HG03139 (cell line): Measurements from ENCODE around the gene HDAC7.

Experiments
- ATAC-seq: cut with Tn5 transposase; IDR thresholded peaks from one replicate; pipeline ENCODE4 v1.9.1; 2021; ENCODE audit not compliant: unreplicated experiment

Gene HDAC7

DNA sequence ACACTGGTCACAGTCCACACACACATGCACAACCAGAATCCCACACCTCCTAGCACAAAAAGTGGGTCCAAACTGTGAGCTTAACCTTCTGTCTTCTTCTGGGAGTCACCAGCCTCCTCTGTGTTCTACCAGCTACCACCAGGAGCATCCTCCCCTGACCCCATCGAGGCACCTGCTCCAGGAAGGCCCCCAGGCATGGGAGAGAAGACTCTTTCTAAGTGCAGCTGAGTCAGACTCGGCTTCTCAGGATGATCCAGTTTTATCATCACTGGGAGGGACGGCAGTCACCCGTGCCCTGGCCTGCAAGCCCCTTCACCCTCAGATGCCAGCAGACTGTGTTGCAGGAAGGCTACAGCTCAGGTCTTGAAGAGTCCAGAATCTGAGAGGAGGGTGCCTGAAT is 86.6 kb downstream of the HDAC7 start:
- ATAC-seq = no peak
